ENCODE data around the gene CENPQ. TPM values are rescaled to one million over a fixed set of nuclear protein-coding genes. Genes with fewer than 3 reads are reported as not detected.

CENPQ gene
- total RNA-seq, 2 experiments from 2014 or later: 14.1 to 16.6 TPM

- no peak overlapping the region for H3K4me3 Mint-ChIP-seq
- DNase-seq (no peak), ATAC-seq (no peak)
- ChIA-PET POLR2A (no interaction called here), CTCF (no interaction called here)
- H3K9me3 Mint-ChIP-seq (ENCODE audit: low read depth): no peaks in the 10 kb centered on the region
- H3K27me3 Mint-ChIP-seq: peaks cover 28% of the 10 kb centered on the region
- no peaks in the 10 kb centered on the region for H3K36me3 Mint-ChIP-seq (ENCODE audit: low read depth)
- no peaks in the 10 kb centered on the region for H3K4me1 Mint-ChIP-seq
- H3K27ac Mint-ChIP-seq: no peak overlapping the region
- intact Hi-C loops (cut with DNase I, micrococcal nuclease): no loop called here
Observed at GRCh38 chr6:49506569-49507111, 43.5 kb downstream of the CENPQ start.

GRCh38 chr6:49509342-49509741 lies 46.2 kb downstream of the CENPQ start:
- intact Hi-C loops (cut with DNase I, micrococcal nuclease): no loop called here
- H3K4me3 Mint-ChIP-seq: no peak overlapping the region
- no peaks in the 10 kb centered on the region for H3K36me3 Mint-ChIP-seq (ENCODE audit: low read depth)
- ChIA-PET CTCF (no interaction called here), POLR2A (no interaction called here)
- no peak for ATAC-seq
- no peak overlapping the region for H3K27ac Mint-ChIP-seq
- no peak for DNase-seq
- H3K27me3 Mint-ChIP-seq: peaks cover 28% of the 10 kb centered on the region
- no peaks in the 10 kb centered on the region for H3K4me1 Mint-ChIP-seq
- no peaks in the 10 kb centered on the region for H3K9me3 Mint-ChIP-seq (ENCODE audit: low read depth)

- intact Hi-C loops (cut with DNase I, micrococcal nuclease): no loop called here
- ATAC-seq (no peak), DNase-seq (no peak)
- H3K27ac Mint-ChIP-seq: no peak overlapping the region
- CTCF ChIA-PET: interaction anchor here (1.4 kb wide), 1 partner anchor 18 kb away, joined by 3 read pairs; no protein-coding TSS in a partner anchor
- H3K36me3 Mint-ChIP-seq (ENCODE audit: low read depth): no peaks in the 10 kb centered on the region
- H3K9me3 Mint-ChIP-seq (ENCODE audit: low read depth): no peaks in the 10 kb centered on the region
- H3K27me3 Mint-ChIP-seq: peaks cover 13% of the 10 kb centered on the region
- H3K4me1 Mint-ChIP-seq: no peaks in the 10 kb centered on the region
- POLR2A ChIA-PET: no interaction called here
- H3K4me3 Mint-ChIP-seq: no peak overlapping the region
Observed at GRCh38 chr6:49513153-49513989, 50.2 kb downstream of the CENPQ start.

- POLR2A ChIA-PET: no interaction called here
Observed at GRCh38 chr6:49514571-49515484, 51.7 kb downstream of the CENPQ start.

GRCh38 chr6:49515485-49516146 lies 52.4 kb downstream of the CENPQ start:
- ChIA-PET POLR2A (no interaction called here), CTCF (no interaction called here)
- no peaks in the 10 kb centered on the region for H3K9me3 Mint-ChIP-seq (ENCODE audit: low read depth)
- H3K4me3 Mint-ChIP-seq: no peak overlapping the region
- H3K27ac Mint-ChIP-seq: no peak overlapping the region
- H3K36me3 Mint-ChIP-seq (ENCODE audit: low read depth): no peaks in the 10 kb centered on the region
- H3K4me1 Mint-ChIP-seq: no peaks in the 10 kb centered on the region
- ATAC-seq: no peak
- peaks cover 9% of the 10 kb centered on the region for H3K27me3 Mint-ChIP-seq
- intact Hi-C loops (cut with DNase I, micrococcal nuclease): no loop called here
- no peak for DNase-seq

More at GRCh38 chr6:49514571-49515484, 51.7 kb downstream of the CENPQ start:
- DNase-seq (no peak), ATAC-seq (no peak)
- intact Hi-C loops (cut with DNase I, micrococcal nuclease): no loop called here
- H3K27ac Mint-ChIP-seq: no peak overlapping the region
- H3K27me3 Mint-ChIP-seq: peaks cover 9% of the 10 kb centered on the region
- CTCF ChIA-PET: no interaction called here
- no peaks in the 10 kb centered on the region for H3K36me3 Mint-ChIP-seq (ENCODE audit: low read depth)
- no peak overlapping the region for H3K4me3 Mint-ChIP-seq
- H3K9me3 Mint-ChIP-seq (ENCODE audit: low read depth): no peaks in the 10 kb centered on the region
- no peaks in the 10 kb centered on the region for H3K4me1 Mint-ChIP-seq

- DNase-seq (no peak), ATAC-seq (no peak)
- H3K4me3 Mint-ChIP-seq: no peak overlapping the region
- no peaks in the 10 kb centered on the region for H3K36me3 Mint-ChIP-seq (ENCODE audit: low read depth)
- no peaks in the 10 kb centered on the region for H3K9me3 Mint-ChIP-seq (ENCODE audit: low read depth)
- CTCF ChIA-PET: no interaction called here
- intact Hi-C loops (cut with DNase I, micrococcal nuclease): no loop called here
- H3K4me1 Mint-ChIP-seq: no peaks in the 10 kb centered on the region
- POLR2A ChIA-PET: no interaction called here
- H3K27me3 Mint-ChIP-seq: peaks cover 9% of the 10 kb centered on the region
- no peak overlapping the region for H3K27ac Mint-ChIP-seq
Observed at GRCh38 chr6:49516147-49516505, 53.0 kb downstream of the CENPQ start.

- POLR2A ChIA-PET: no interaction called here
- CTCF ChIA-PET: no interaction called here
- Mint-ChIP-seq H3K4me1 (no peaks in the 10 kb centered on the region), H3K27me3 (peaks cover 7% of the 10 kb centered on the region), H3K9me3 (ENCODE audit: low read depth) (no peaks in the 10 kb centered on the region), H3K27ac (no peak overlapping the region), H3K36me3 (ENCODE audit: low read depth) (no peaks in the 10 kb centered on the region), H3K4me3 (no peak overlapping the region)
- ATAC-seq: no peak
- no peak for DNase-seq
- intact Hi-C loops (cut with DNase I, micrococcal nuclease): no loop called here
Observed at GRCh38 chr6:49517919-49518318, 54.7 kb downstream of the CENPQ start.

- no peaks in the 10 kb centered on the region for H3K4me1 Mint-ChIP-seq
- CTCF ChIA-PET: interaction anchor here (0.6 to 1.1 kb wide), 2 partner anchors 14 to 1766 kb away, joined by 3 read pairs; no protein-coding TSS in a partner anchor
- no peak overlapping the region for H3K4me3 Mint-ChIP-seq
- DNase-seq (no peak), ATAC-seq (no peak)
- intact Hi-C loops (cut with DNase I, micrococcal nuclease): no loop called here
- no peak overlapping the region for H3K27ac Mint-ChIP-seq
- no peaks in the 10 kb centered on the region for H3K27me3 Mint-ChIP-seq
- POLR2A ChIA-PET: no interaction called here
- no peaks in the 10 kb centered on the region for H3K9me3 Mint-ChIP-seq (ENCODE audit: low read depth)
- no peaks in the 10 kb centered on the region for H3K36me3 Mint-ChIP-seq (ENCODE audit: low read depth)
Observed at GRCh38 chr6:49519660-49520059, 56.5 kb downstream of the CENPQ start.

GRCh38 chr6:49522710-49523593 lies 59.8 kb downstream of the CENPQ start:
- no peak for DNase-seq
- intact Hi-C loops (cut with DNase I, micrococcal nuclease): no loop called here
- CTCF ChIA-PET: interaction anchor here (1.0 to 1.5 kb wide), 2 partner anchors 9 to 11 kb away, joined by 3 to 4 read pairs; no protein-coding TSS in a partner anchor
- H3K4me3 Mint-ChIP-seq: no peak overlapping the region
- ATAC-seq: no peak
- H3K36me3 Mint-ChIP-seq (ENCODE audit: low read depth): no peaks in the 10 kb centered on the region
- H3K27me3 Mint-ChIP-seq: peaks cover 2% of the 10 kb centered on the region
- no peaks in the 10 kb centered on the region for H3K4me1 Mint-ChIP-seq
- H3K27ac Mint-ChIP-seq: no peak overlapping the region
- H3K9me3 Mint-ChIP-seq (ENCODE audit: low read depth): no peaks in the 10 kb centered on the region
- POLR2A ChIA-PET: no interaction called here

GRCh38 chr6:49523901-49524300 lies 60.7 kb downstream of the CENPQ start:
- CTCF ChIA-PET: interaction anchor here (1.0 to 1.5 kb wide), 2 partner anchors 8 to 10 kb away, joined by 3 to 4 read pairs; no protein-coding TSS in a partner anchor

GRCh38 chr6:49524541-49524940 lies 61.4 kb downstream of the CENPQ start:
- DNase-seq: no peak
- no peak for ATAC-seq
- intact Hi-C loops (cut with DNase I, micrococcal nuclease): no loop called here
- ChIA-PET POLR2A (no interaction called here), CTCF (no interaction called here)
- Mint-ChIP-seq H3K9me3 (ENCODE audit: low read depth) (no peaks in the 10 kb centered on the region), H3K4me1 (no peaks in the 10 kb centered on the region), H3K27me3 (peaks cover 5% of the 10 kb centered on the region), H3K27ac (no peak overlapping the region), H3K36me3 (ENCODE audit: low read depth) (no peaks in the 10 kb centered on the region), H3K4me3 (no peak overlapping the region)

More at GRCh38 chr6:49523901-49524300, 60.7 kb downstream of the CENPQ start:
- intact Hi-C loops (cut with DNase I, micrococcal nuclease): no loop called here
- H3K27ac Mint-ChIP-seq: no peak overlapping the region
- no peak for ATAC-seq
- no peak for DNase-seq
- POLR2A ChIA-PET: no interaction called here
- no peaks in the 10 kb centered on the region for H3K9me3 Mint-ChIP-seq (ENCODE audit: low read depth)
- H3K27me3 Mint-ChIP-seq: peaks cover 3% of the 10 kb centered on the region
- no peaks in the 10 kb centered on the region for H3K4me1 Mint-ChIP-seq
- H3K4me3 Mint-ChIP-seq: no peak overlapping the region
- no peaks in the 10 kb centered on the region for H3K36me3 Mint-ChIP-seq (ENCODE audit: low read depth)

Measured in activated CD4-positive, alpha-beta T cell treated with anti-CD3 and anti-CD28 coated beads for 36 hours (primary cell).